H1 (cell line): Measurements from ENCODE around the gene TTC13. TPM values are rescaled to one million over a fixed set of nuclear protein-coding genes. Genes with fewer than 3 reads are reported as not detected.

Source experiments
- CHD2 ChIP-seq: IDR thresholded peaks from 2 replicates; pipeline ENCODE4 v1.6.1; 2012; ENCODE audit warnings: low read length, improper control_type of control experiment
- RNF2 ChIP-seq: fragments of 200-900, 300-1000 bp; sonication (generic); IDR thresholded peaks from 2 replicates; pipeline ENCODE4 v1.7.1; 2016; ENCODE audit warnings: borderline replicate concordance, low read depth, mild to moderate bottlenecking, antibody characterized with exemption, low read length; ENCODE audit not compliant: poor library complexity, severe bottlenecking; ENCODE audit errors: missing control alignments
- polyA plus RNA-seq, 7 experiments: library from polyadenylated mRNA; depleted of rRNA in 3 of 7; stranded (reverse) in 5 of 7; unstranded in 2 of 7; fragments of >200 nt in 5 of 7; fragments of 200-250 nt in 2 of 7; gene quantifications; 1 replicate in 5 of 7; 2 replicates in 1 of 7; 4 replicates in 1 of 7; pipeline versions ENCODE4 v1.2.1 to v1.2.3, GENCODE V29; 2011 to 2013; ENCODE audit warnings: missing spikeins in 2 of 7, mixed read lengths in 2 of 7
- total RNA-seq: library from RNA; stranded (reverse); fragmentation: NEBNext Ultra II Directional; extraction: Animal tissue kit (Norgen Biotek cat#: 25700); gene quantifications from 2 replicates; pipeline ENCODE4 v1.2.1, GENCODE V29; 2021

Gene TTC13
- total and polyA plus RNA-seq, 2 of the 8 experiments (the other 6 are each of a cell fraction or from before 2014, with no cell fraction given): 3.1 to 7.1 TPM

DNA sequence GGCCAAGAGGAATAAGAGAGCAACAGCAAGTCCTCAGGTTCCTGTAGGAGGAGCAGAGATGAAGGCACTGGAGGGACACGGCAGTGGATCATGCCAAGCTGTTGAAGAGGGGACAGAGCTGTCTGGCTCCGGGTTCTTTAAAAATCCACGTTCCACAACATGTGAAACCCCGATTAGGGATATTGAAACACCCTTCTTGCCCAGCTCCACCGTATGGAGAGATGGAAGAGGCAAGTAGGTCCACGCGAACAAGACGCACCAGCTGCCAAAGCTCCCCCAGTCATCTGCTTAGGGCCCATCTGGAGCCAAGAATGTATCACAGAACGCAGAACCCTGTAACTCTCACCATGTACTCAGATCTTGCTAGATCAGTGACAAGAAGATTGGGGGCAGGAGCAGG, 114.2 kb downstream of the TTC13 start (continued):
- TF ChIP-seq CHD2 (no peak), RNF2 (no peak)
